GM19397 (cell line): ENCODE data around the gene SLC49A3.

ENCODE experiments used
- ATAC-seq: cut with Tn5 transposase; IDR thresholded peaks from one replicate; pipeline ENCODE4 v1.9.1; 2021; ENCODE audit warnings: mild to moderate bottlenecking, moderate library complexity; ENCODE audit not compliant: unreplicated experiment

The SLC49A3 gene

GRCh38 chr4:667545-667925 lies 21.4 kb downstream of the SLC49A3 start:
- no peak for ATAC-seq

GRCh38 chr4:666822-667544 lies 22.0 kb downstream of the SLC49A3 start:
- no peak for ATAC-seq

GRCh38 chr4:666436-666810 lies 22.5 kb downstream of the SLC49A3 start:
- no peak for ATAC-seq

- ATAC-seq = no peak
These were observed 23.1 kb downstream of the SLC49A3 start for GRCh38 chr4:665751-666435.

- no peak for ATAC-seq
These were observed 23.6 kb downstream of the SLC49A3 start for GRCh38 chr4:665381-665750.

- ATAC-seq = no peak
These were observed 24.2 kb downstream of the SLC49A3 start for GRCh38 chr4:664713-665231.

- peak; percentile 57 for ATAC-seq
These were observed 25.2 kb downstream of the SLC49A3 start for GRCh38 chr4:663438-664428.

- ATAC-seq = no peak
These were observed 25.9 kb downstream of the SLC49A3 start for GRCh38 chr4:663046-663437.

- ATAC-seq = no peak
These were observed 26.8 kb downstream of the SLC49A3 start for GRCh38 chr4:661881-662761.

- no peak for ATAC-seq
These were observed 27.7 kb downstream of the SLC49A3 start for GRCh38 chr4:661231-661630.

- no peak for ATAC-seq
These were observed 28.6 kb downstream of the SLC49A3 start for GRCh38 chr4:660401-660800.

- no peak for ATAC-seq
These were observed 29.1 kb downstream of the SLC49A3 start for GRCh38 chr4:659851-660250.

GRCh38 chr4:658681-659667 lies 30.0 kb downstream of the SLC49A3 start:
- no peak for ATAC-seq

- no peak for ATAC-seq
These were observed 30.9 kb downstream of the SLC49A3 start for GRCh38 chr4:657834-658667.

- ATAC-seq = no peak
These were observed 31.6 kb downstream of the SLC49A3 start for GRCh38 chr4:657338-657833.

- no peak for ATAC-seq
These were observed 32.3 kb downstream of the SLC49A3 start for GRCh38 chr4:656436-657337.
